GM23248 (cell line): ENCODE results near the gene DHX29. TPM values are rescaled to one million over a fixed set of nuclear protein-coding genes. Genes with fewer than 3 reads are reported as not detected.

Experiments used
- DNase-seq: peaks from one replicate; pipeline ENCODE4 v3.0.0-alpha.2; 2015
- H2AFZ ChIP-seq: fragments of 200-600 bp; sonication (generic); 2 replicates; pipeline ENCODE4 v1.6.1; 2016; ENCODE audit warnings: antibody characterized with exemption
- H3F3A ChIP-seq: fragments of 200-600 bp; sonication (generic); 2 replicates; pipeline ENCODE4 v1.6.1; 2016; ENCODE audit warnings: mild to moderate bottlenecking, antibody characterized with exemption, mixed run types; ENCODE audit not compliant: insufficient read depth
- H3K27ac ChIP-seq: fragments of 200-600 bp; sonication (generic); 2 replicates; pipeline ENCODE4 v1.5.1; 2016; ENCODE audit warnings: mild to moderate bottlenecking
- H3K27me3 ChIP-seq: fragments of 200-600 bp; sonication (generic); replicated peaks from 2 replicates; pipeline ENCODE4 v1.6.1; 2016; ENCODE audit warnings: mild to moderate bottlenecking; ENCODE audit not compliant: insufficient read depth
- H3K36me3 ChIP-seq: fragments of 200-600 bp; sonication (generic); 2 replicates; pipeline ENCODE4 v1.6.1; 2016; ENCODE audit warnings: low read depth, mild to moderate bottlenecking
- H3K4me1 ChIP-seq: fragments of 200-600 bp; sonication (generic); 2 replicates; pipeline ENCODE4 v1.6.1; 2016; ENCODE audit warnings: mild to moderate bottlenecking; ENCODE audit not compliant: insufficient read depth
- H3K4me2 ChIP-seq: fragments of 200-600 bp; sonication (generic); one replicate; pipeline ENCODE4 v1.6.1; 2016; ENCODE audit warnings: mild to moderate bottlenecking; ENCODE audit not compliant: unreplicated experiment
- H3K4me3 ChIP-seq: fragments of 200-600 bp; sonication (generic); 2 replicates; pipeline ENCODE4 v1.5.1; 2016; ENCODE audit warnings: mild to moderate bottlenecking
- H3K79me2 ChIP-seq: fragments of 200-600 bp; sonication (generic); 2 replicates; pipeline ENCODE4 v1.6.1; 2016; ENCODE audit warnings: mild to moderate bottlenecking; ENCODE audit not compliant: insufficient read depth
- H3K9ac ChIP-seq: fragments of 200-600 bp; sonication (generic); 2 replicates; pipeline ENCODE4 v1.6.1; 2016; ENCODE audit warnings: mild to moderate bottlenecking
- H3K9me2 ChIP-seq: fragments of 200-600 bp; sonication (generic); 2 replicates; pipeline ENCODE4 v1.6.1; 2016; ENCODE audit warnings: mixed run types, mild to moderate bottlenecking, moderate library complexity; ENCODE audit not compliant: insufficient read depth
- H3K9me3 ChIP-seq: fragments of 200-600 bp; sonication (generic); one replicate; pipeline ENCODE4 v1.6.1; 2017; ENCODE audit warnings: low read depth
- H4K20me1 ChIP-seq: fragments of 200-600 bp; sonication (generic); 2 replicates; pipeline ENCODE4 v1.6.0; 2016; ENCODE audit not compliant: insufficient read depth
- EZH2 ChIP-seq: fragments of 200-600 bp; sonication (generic); IDR thresholded peaks from 2 replicates; pipeline ENCODE4 v1.6.1; 2018; ENCODE audit warnings: antibody characterized with exemption, mild to moderate bottlenecking; ENCODE audit not compliant: insufficient read depth, poor library complexity, severe bottlenecking
- EZH2phosphoT487 ChIP-seq: fragments of 200-600 bp; sonication (generic); IDR thresholded peaks from 2 replicates; pipeline ENCODE4 v1.6.1; 2018; ENCODE audit warnings: antibody characterized with exemption, moderate library complexity, mild to moderate bottlenecking, low read depth; ENCODE audit not compliant: insufficient read depth
- WGBS, 2 experiments: methylation state at CpG; one replicate each; pipeline ENCODE4 v1.1.6; 2015 to 2017; ENCODE audit warnings: low lambda C conversion rate in 2 of 2, low coverage in 1 of 2; ENCODE audit errors: missing lambda C conversion rate in 2 of 2; 5-methylcytosine and 5-hydroxymethylcytosine counted together
- in situ Hi-C: fragments of 300-500 bp; cut with MboI; formaldehyde crosslinking; loops from 2 replicates; pipeline ENCODE4 v1.15.0; 2020
- polyA plus RNA-seq: library from polyadenylated mRNA; unstranded; fragments of >200 nt; fragmentation: Nextera tagmentation; extraction: Ambion mirVana; gene quantifications from 2 replicates; pipeline ENCODE4 v1.2.1, GENCODE V29; 2016
- total RNA-seq: library from RNA; depleted of rRNA; stranded (reverse); fragments of >200 nt; shearing (Covaris generic); gene quantifications from 2 replicates; pipeline ENCODE4 v1.2.3, GENCODE V29; 2014; rRNA removed

DHX29 gene
- total RNA-seq = 33.6 and 35.8 TPM in 2 replicates
- 65.6 and 70.2 TPM in 2 replicates for polyA plus RNA-seq

- no peaks in the 10 kb centered on the region for H3K27me3 ChIP-seq
- 1% methylated on average over 54 to 62 of the region's 62 CpGs for WGBS, 2 experiments
- peaks cover under 1% of the 10 kb centered on the region; the same call in 1 of the 2 replicates for H3K36me3 ChIP-seq
- peak within 1 kb of the TSS; percentile 94 for H2AFZ ChIP-seq
- peak within 1 kb of the TSS; percentile 99 for H3K4me2 ChIP-seq
- H3K9ac ChIP-seq = peak within 1 kb of the TSS; percentile 96
- H3K79me2 ChIP-seq = peaks cover 90% of the 10 kb centered on the region
- peaks cover 47% of the 10 kb centered on the region for H3K4me1 ChIP-seq
- no peak for TF ChIP-seq EZH2
- TF ChIP-seq EZH2phosphoT487 = no peak
- DNase-seq = peak; percentile 98
- in situ Hi-C loops = no loop called here
- peak within 1 kb of the TSS; percentile 97 for H3K27ac ChIP-seq
- peaks cover 45% of the 10 kb centered on the region for H3F3A ChIP-seq
- H3K4me3 ChIP-seq = peak within 1 kb of the TSS; percentile 90
- no peaks in the 10 kb centered on the region for H4K20me1 ChIP-seq
- no peaks in the 10 kb centered on the region for H3K9me3 ChIP-seq
- no peaks in the 10 kb centered on the region for H3K9me2 ChIP-seq
Measured at GRCh38 chr5:55307383-55308253, at the start of gene DHX29, which contains the start of gene MTREX. DHX29 (minus strand) TSS chr5:55307694; CDS start chr5:55307573, 121 bp downstream. MTREX (plus strand) TSS chr5:55307989; CDS start chr5:55308014, 25 bp downstream.

- no peaks in the 10 kb centered on the region for H3K4me1 ChIP-seq
- WGBS, 2 experiments = 97 to 100% methylated on average over 4 of the region's 4 CpGs
- peaks cover 33% of the 10 kb centered on the region for H3K36me3 ChIP-seq
- H4K20me1 ChIP-seq = no peaks in the 10 kb centered on the region
- no peak for DNase-seq
- no peak for TF ChIP-seq EZH2phosphoT487
- TF ChIP-seq EZH2 = no peak
- H3K9ac ChIP-seq = no peak overlapping the region
- no peaks in the 10 kb centered on the region for H3K9me3 ChIP-seq
- H2AFZ ChIP-seq = no peak overlapping the region
- no peak overlapping the region for H3K4me2 ChIP-seq
- H3K79me2 ChIP-seq = no peaks in the 10 kb centered on the region
- no peaks in the 10 kb centered on the region for H3K9me2 ChIP-seq
- H3F3A ChIP-seq = no peaks in the 10 kb centered on the region
- H3K27me3 ChIP-seq = no peaks in the 10 kb centered on the region
- no peak overlapping the region for H3K4me3 ChIP-seq
- no peak overlapping the region for H3K27ac ChIP-seq
- in situ Hi-C loops = no loop called here
Measured at GRCh38 chr5:55356896-55357295, 49.4 kb upstream of the DHX29 start.

GRCh38 chr5:55350754-55351153 lies 43.3 kb upstream of the DHX29 start:
- 100% methylated on average over 1 of the region's 1 CpG for WGBS, 2 experiments

GRCh38 chr5:55347786-55348185 lies 40.3 kb upstream of the DHX29 start:
- H3K27me3 ChIP-seq = no peaks in the 10 kb centered on the region
- H3K27ac ChIP-seq = no peak overlapping the region
- in situ Hi-C loops = loop anchor here (25.0 kb wide), 1 partner anchor 565 kb away; no protein-coding TSS in a partner anchor
- H3K9ac ChIP-seq = no peak overlapping the region
- no peaks in the 10 kb centered on the region; the same call in 1 of the 2 replicates for H3K79me2 ChIP-seq
- H2AFZ ChIP-seq = no peak overlapping the region
- no peak for TF ChIP-seq EZH2phosphoT487
- no peak for TF ChIP-seq EZH2
- no peak overlapping the region for H3K4me3 ChIP-seq
- H3K4me1 ChIP-seq = no peaks in the 10 kb centered on the region
- H3K36me3 ChIP-seq = peaks cover 65% of the 10 kb centered on the region
- no peaks in the 10 kb centered on the region for H3K9me3 ChIP-seq
- peaks cover 11% of the 10 kb centered on the region; the same call in 1 of the 2 replicates for H3F3A ChIP-seq
- H3K9me2 ChIP-seq = no peaks in the 10 kb centered on the region
- H4K20me1 ChIP-seq = no peaks in the 10 kb centered on the region
- WGBS, 2 experiments = 94% methylated on average over 3 of the region's 3 CpGs
- no peak overlapping the region for H3K4me2 ChIP-seq
- peak; percentile 20 for DNase-seq

More at GRCh38 chr5:55350754-55351153, 43.3 kb upstream of the DHX29 start:
- H3K4me2 ChIP-seq = no peak overlapping the region
- no peaks in the 10 kb centered on the region for H3K9me3 ChIP-seq
- H3K4me3 ChIP-seq = no peak overlapping the region
- H3K79me2 ChIP-seq = no peaks in the 10 kb centered on the region; the same call in 1 of the 2 replicates
- in situ Hi-C loops = no loop called here
- no peak overlapping the region for H3K27ac ChIP-seq
- H3K27me3 ChIP-seq = no peaks in the 10 kb centered on the region
- H3K4me1 ChIP-seq = no peaks in the 10 kb centered on the region
- peaks cover 67% of the 10 kb centered on the region for H3K36me3 ChIP-seq
- H3F3A ChIP-seq = no peaks in the 10 kb centered on the region
- DNase-seq = no peak
- H3K9me2 ChIP-seq = no peaks in the 10 kb centered on the region
- H4K20me1 ChIP-seq = no peaks in the 10 kb centered on the region
- H3K9ac ChIP-seq = no peak overlapping the region
- H2AFZ ChIP-seq = no peak overlapping the region
- no peak for TF ChIP-seq EZH2
- no peak for TF ChIP-seq EZH2phosphoT487
